Activated naive CD4-positive, alpha-beta T cell treated with Interleukin-2 at 50 U/mL for 16 hours (primary cell): Measurements from ENCODE around the gene LIN37.

ENCODE experiments used
- DNase-seq: peaks from one replicate; pipeline ENCODE4 v3.0.0-alpha.2; 2020

The LIN37 gene

GRCh38 chr19:35748106-35749020, at the start of gene LIN37:
TSS of gene LIN37 (plus strand) at chr19:35748576. CDS start at chr19:35748725, 149 bp downstream.
- DNase-seq: peak; percentile 99

- peak; percentile 94 for DNase-seq
Measured at GRCh38 chr19:35702223-35703012, 46.0 kb upstream of the LIN37 start.

GRCh38 chr19:35703343-35703742, 45.0 kb upstream of the LIN37 start:
- DNase-seq: no peak

GRCh38 chr19:35704218-35704617, 44.2 kb upstream of the LIN37 start, which contains the start of gene ZBTB32:
TSS of gene ZBTB32 (plus strand) at chr19:35704558. CDS start at chr19:35714627, 10,069 bp downstream.
- no peak for DNase-seq

GRCh38 chr19:35708391-35708790, 40.0 kb upstream of the LIN37 start:
- no peak for DNase-seq

- DNase-seq: peak; percentile 69
Measured at GRCh38 chr19:35710784-35711723, 37.3 kb upstream of the LIN37 start.

GRCh38 chr19:35712567-35713505, 35.5 kb upstream of the LIN37 start:
- peak; percentile 67 for DNase-seq

- no peak for DNase-seq
Measured at GRCh38 chr19:35713506-35713850, 34.9 kb upstream of the LIN37 start.

GRCh38 chr19:35713904-35714495, 34.4 kb upstream of the LIN37 start:
- no peak for DNase-seq

GRCh38 chr19:35714601-35715354, 33.6 kb upstream of the LIN37 start:
- no peak for DNase-seq

GRCh38 chr19:35715355-35715809, 33.0 kb upstream of the LIN37 start:
- no peak for DNase-seq

- peak; percentile 21 for DNase-seq
Measured at GRCh38 chr19:35715981-35716800, 32.2 kb upstream of the LIN37 start.

GRCh38 chr19:35716801-35717664, 31.3 kb upstream of the LIN37 start:
- peak; percentile 98 for DNase-seq

GRCh38 chr19:35717665-35718344, 30.6 kb upstream of the LIN37 start, which contains the start of gene KMT2B:
TSS of gene KMT2B (plus strand) at chr19:35718003. CDS start at chr19:35718019, 16 bp downstream.
- DNase-seq: no peak

- peak; percentile 68 for DNase-seq
Measured at GRCh38 chr19:35718345-35719041, 29.9 kb upstream of the LIN37 start.

GRCh38 chr19:35719402-35720162, 28.8 kb upstream of the LIN37 start:
- no peak for DNase-seq
